ENCODE results near the gene ESYT2. TPM values are rescaled to one million over a fixed set of nuclear protein-coding genes. Genes with fewer than 3 reads are reported as not detected.

The ESYT2 gene
- total RNA-seq, 6 experiments from 2014 or later: 46.1 to 57.8 (median 52.5) TPM

GRCh38 chr7:158731761-158732160, 97.5 kb downstream of the ESYT2 start:
- H3K4me3 Mint-ChIP-seq: no peak overlapping the region
- no peak for DNase-seq
- peaks cover 40% of the 10 kb centered on the region for H3K36me3 Mint-ChIP-seq (ENCODE audit: low read depth)
- H3K9me3 Mint-ChIP-seq: no peaks in the 10 kb centered on the region
- H3K27me3 Mint-ChIP-seq (ENCODE audit: insufficient read depth): peaks cover 2% of the 10 kb centered on the region
- peaks cover 6% of the 10 kb centered on the region; the same call in 1 of the 2 replicates for H3K4me1 Mint-ChIP-seq (ENCODE audit: low read depth)
- TF ChIP-seq, protein P1, sequence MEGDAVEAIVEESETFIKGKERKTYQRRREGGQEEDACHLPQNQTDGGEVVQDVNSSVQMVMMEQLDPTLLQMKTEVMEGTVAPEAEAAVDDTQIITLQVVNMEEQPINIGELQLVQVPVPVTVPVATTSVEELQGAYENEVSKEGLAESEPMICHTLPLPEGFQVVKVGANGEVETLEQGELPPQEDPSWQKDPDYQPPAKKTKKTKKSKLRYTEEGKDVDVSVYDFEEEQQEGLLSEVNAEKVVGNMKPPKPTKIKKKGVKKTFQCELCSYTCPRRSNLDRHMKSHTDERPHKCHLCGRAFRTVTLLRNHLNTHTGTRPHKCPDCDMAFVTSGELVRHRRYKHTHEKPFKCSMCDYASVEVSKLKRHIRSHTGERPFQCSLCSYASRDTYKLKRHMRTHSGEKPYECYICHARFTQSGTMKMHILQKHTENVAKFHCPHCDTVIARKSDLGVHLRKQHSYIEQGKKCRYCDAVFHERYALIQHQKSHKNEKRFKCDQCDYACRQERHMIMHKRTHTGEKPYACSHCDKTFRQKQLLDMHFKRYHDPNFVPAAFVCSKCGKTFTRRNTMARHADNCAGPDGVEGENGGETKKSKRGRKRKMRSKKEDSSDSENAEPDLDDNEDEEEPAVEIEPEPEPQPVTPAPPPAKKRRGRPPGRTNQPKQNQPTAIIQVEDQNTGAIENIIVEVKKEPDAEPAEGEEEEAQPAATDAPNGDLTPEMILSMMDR (IDR thresholded peaks at IDR 0.05): no peak
- no peak overlapping the region for H3K27ac Mint-ChIP-seq

DNA sequence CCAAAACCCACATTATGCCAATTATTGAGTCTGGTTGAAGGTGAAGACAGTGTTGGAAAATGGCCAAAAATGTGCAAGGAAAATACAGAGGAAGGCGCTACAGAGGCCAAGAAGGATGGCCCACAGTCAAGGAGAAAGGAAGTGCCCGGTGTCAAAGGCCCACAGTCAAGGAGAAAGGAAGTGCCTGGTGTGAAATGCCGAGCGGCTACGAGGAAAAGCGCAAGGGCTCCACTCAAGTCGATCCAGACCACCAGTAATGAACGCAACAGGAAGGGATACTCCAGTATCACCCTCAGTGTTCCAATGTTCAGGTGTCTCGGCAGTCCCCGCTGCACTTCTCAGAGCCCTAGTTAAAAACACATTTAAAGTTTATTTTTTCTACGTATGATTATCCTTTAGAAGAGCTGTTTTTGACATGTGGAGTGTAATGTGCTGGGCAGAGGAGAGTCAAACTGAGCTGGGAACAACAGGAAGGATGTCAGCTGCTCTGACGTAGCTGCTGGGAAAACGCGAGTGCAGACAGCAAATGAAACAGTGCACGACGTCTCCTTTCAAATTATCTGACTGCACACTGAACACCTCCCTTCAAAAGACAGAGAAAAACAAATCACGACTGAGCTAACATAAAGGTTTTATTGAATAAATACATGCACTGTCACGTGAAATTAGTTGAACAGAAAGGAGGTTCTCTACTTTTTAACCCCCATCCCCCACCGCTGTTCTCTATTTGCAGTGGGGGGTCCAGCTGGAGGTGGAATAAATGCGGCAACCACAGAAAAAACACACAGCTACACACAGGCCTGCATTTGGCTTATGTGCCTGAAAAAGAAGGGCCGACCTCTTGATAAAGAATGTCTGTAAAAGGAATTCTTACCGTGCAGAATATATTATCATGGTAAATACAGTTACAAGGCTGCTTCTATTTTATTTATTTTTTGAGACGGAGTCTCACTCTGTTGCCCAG, 98.6 kb downstream of the ESYT2 start:
- Mint-ChIP-seq H3K27me3 (ENCODE audit: insufficient read depth) (no peaks in the 10 kb centered on the region; the same call in 1 of the 2 replicates), H3K4me1 (ENCODE audit: low read depth) (peaks cover 6% of the 10 kb centered on the region; the same call in 1 of the 2 replicates), H3K4me3 (no peak overlapping the region), H3K36me3 (ENCODE audit: low read depth) (peaks cover 36% of the 10 kb centered on the region), H3K9me3 (no peaks in the 10 kb centered on the region), H3K27ac (no peak overlapping the region)
- DNase-seq: no peak
- TF ChIP-seq, protein P1 (IDR thresholded peaks at IDR 0.05): no peak

DNA sequence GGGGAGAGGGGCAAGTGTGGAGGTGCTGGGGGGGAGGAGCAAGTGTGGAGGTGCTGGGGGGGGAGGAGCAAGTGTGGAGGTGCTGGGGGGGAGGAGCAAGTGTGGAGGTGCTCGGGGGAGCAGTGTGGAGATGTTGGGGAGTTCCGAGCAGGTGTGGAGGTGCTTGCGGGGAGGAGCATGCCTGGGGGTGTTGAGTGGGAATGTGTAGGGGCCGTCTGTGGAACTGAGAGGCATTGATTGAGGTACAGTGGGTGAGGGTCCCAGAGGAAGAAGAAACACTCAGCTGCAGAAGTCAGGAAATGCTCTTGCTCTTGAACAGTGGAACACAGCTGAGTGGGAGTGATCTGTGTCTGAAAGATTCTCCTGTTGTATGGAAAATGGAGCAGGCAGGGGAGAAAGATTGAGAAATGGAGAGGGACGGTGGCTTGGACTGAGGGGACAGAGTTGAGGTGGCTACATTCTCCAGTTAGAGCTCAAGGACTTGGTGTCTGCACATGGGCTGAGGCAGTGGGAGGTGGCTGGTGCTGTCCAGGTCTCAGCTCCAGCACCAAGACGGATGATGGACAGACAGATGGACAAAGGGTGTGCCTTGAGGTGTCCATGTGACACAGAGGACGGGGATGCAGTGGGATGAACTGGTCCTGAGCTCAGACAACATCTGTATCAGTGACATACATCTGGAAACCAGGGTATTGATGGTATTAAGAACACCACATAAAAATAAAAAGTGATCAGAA, 99.5 kb downstream of the ESYT2 start:
- no peak overlapping the region for H3K4me3 Mint-ChIP-seq
- H3K27me3 Mint-ChIP-seq (ENCODE audit: insufficient read depth): no peaks in the 10 kb centered on the region; the same call in 1 of the 2 replicates
- no peak for DNase-seq
- no peak overlapping the region for H3K27ac Mint-ChIP-seq
- TF ChIP-seq, protein P1 (IDR thresholded peaks at IDR 0.05): no peak
- peaks cover 27% of the 10 kb centered on the region for H3K36me3 Mint-ChIP-seq (ENCODE audit: low read depth)
- no peaks in the 10 kb centered on the region for H3K9me3 Mint-ChIP-seq
- peaks cover 2% of the 10 kb centered on the region; the same call in 1 of the 2 replicates for H3K4me1 Mint-ChIP-seq (ENCODE audit: low read depth)

- TF ChIP-seq, protein P1 (IDR thresholded peaks at IDR 0.05): no peak
- no peak overlapping the region for H3K27ac Mint-ChIP-seq
- H3K9me3 Mint-ChIP-seq: no peaks in the 10 kb centered on the region
- no peaks in the 10 kb centered on the region for H3K4me1 Mint-ChIP-seq (ENCODE audit: low read depth)
- peaks cover 3% of the 10 kb centered on the region for H3K27me3 Mint-ChIP-seq (ENCODE audit: insufficient read depth)
- peaks cover 20% of the 10 kb centered on the region for H3K36me3 Mint-ChIP-seq (ENCODE audit: low read depth)
- H3K4me3 Mint-ChIP-seq: no peak overlapping the region
- no peak for DNase-seq
These were observed 100.2 kb downstream of the ESYT2 start for GRCh38 chr7:158728911-158729645.

- Mint-ChIP-seq H3K4me1 (ENCODE audit: low read depth) (no peaks in the 10 kb centered on the region), H3K4me3 (no peak overlapping the region), H3K36me3 (ENCODE audit: low read depth) (peaks cover 14% of the 10 kb centered on the region), H3K9me3 (no peaks in the 10 kb centered on the region), H3K27me3 (ENCODE audit: insufficient read depth) (peaks cover 3% of the 10 kb centered on the region), H3K27ac (no peak overlapping the region)
- no peak for DNase-seq
- TF ChIP-seq, protein P1 (IDR thresholded peaks at IDR 0.05): no peak
These were observed 101.6 kb downstream of the ESYT2 start for GRCh38 chr7:158727690-158728089.

Measured in HFFc6 (cell line).